Forelimb muscle (tissue), 1 donor: ENCODE results near the gene MROH2A. TPM values are rescaled to one million over a fixed set of nuclear protein-coding genes. Genes with fewer than 3 reads are reported as not detected.
"Not testable (repeated sequence)": the region's sequence is repeated elsewhere in the genome, so short reads cannot be mapped to it uniquely, and the experiment has no call there.

Experiments
- DNase-seq: peaks from one replicate; pipeline ENCODE4 v3.0.0-alpha.2; 2013; ENCODE audit warnings: low read depth
- polyA plus RNA-seq: library from polyadenylated mRNA; unstranded; fragments of 120-200 nt; gene quantifications from one replicate; pipeline ENCODE4 v1.2.1, GENCODE V29; 2013; ENCODE audit not compliant: insufficient read length

Gene MROH2A, protein sequence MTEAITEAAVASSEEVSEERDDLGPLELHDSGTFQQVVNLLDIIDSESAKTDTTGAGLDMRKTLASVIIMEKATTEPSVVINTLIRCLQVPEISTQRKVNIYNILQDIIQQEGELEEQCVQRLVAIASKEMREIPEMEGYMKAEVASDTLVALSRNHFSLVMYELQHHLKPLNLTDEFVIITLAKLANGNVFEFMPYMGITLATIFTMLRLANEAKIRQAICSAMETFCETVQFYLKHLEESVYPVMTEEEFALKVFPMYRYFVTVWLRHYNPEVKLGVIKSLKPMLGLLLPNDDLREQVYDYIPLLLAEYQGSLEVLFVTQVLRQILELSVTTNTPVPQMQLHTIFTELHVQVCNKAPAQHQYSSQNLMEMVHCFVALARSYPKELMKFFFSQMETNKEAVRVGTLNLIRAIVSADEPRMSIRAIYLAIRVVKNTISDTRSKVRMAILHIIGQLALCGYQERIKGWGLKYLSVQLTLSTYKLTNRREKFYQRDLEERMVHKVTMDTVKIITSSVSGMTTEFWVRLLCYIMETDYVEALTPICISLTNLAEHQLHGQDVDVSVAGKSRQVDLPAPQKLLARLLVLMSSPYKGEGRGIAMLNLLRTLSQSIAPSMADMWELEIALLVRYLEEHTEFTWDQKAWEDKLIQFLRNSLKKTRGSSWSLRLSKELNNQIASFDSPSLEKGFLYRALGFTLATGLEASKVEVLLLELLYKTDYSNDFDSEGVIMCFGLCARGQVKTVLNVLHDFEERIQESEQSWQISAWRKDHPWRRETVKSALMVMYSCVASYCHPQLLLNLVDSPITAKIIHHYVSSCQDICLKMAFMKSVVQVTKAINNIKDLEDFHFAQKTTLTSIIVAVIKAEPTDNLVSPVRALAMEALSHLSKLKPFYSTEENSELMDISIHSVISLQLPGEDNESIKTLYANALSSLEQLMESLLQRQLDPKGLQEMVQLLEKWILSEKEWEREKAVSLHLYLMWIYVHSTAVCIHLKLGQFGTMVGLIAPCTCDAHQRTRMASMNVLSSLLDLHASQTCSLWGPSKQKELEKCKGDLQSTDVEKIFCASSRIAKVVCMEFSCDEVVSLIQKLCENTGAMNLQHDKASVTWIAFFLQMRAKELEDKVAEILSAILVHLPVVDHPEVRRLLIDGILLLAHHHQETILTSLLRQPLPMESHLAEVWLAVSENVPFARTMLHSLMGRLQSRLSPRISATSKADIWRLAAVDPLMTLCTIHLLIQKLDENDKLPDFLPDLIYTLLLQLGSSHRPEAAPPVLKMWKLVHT (N-terminal part only)
- not detected for polyA plus RNA-seq

- no peak for DNase-seq
Observed at GRCh38 chr2:233778030-233778429, at the start of gene MROH2A. Gene MROH2A (plus strand): TSS chr2:233778330. CDS start chr2:233779359, 1,029 bp downstream.

DNA sequence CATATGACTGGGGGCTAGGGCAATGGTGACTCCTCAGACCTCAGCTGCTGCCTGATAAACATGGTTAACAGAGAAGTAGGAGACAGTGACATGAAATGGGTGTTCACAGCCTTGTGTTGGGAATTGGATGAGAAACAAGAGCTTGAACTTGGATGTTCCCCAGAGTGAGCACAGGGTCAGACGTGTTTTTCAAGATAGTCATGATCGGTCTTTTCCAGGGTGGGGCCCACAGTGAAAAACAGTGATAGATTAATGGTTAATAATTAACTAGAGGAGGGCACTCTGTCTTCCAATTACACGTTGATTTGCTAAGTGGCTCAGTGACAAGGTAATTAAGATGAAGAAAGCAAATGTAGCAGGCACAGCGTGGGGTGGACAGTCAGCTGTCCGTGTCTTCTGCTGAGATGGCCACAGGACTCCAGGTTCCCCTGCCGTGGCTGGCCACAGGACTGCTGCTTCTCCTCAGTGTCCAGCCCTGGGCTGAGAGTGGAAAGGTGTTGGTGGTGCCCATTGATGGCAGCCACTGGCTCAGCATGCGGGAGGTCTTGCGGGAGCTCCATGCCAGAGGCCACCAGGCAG is 49.3 kb upstream of the MROH2A start, which contains the start of gene UGT1A3:
UGT1A3 (plus strand) TSS at position 320 of the 579 bp plus-strand sequence; CDS start at position 405, 85 bp downstream.
- no peak for DNase-seq

DNA sequence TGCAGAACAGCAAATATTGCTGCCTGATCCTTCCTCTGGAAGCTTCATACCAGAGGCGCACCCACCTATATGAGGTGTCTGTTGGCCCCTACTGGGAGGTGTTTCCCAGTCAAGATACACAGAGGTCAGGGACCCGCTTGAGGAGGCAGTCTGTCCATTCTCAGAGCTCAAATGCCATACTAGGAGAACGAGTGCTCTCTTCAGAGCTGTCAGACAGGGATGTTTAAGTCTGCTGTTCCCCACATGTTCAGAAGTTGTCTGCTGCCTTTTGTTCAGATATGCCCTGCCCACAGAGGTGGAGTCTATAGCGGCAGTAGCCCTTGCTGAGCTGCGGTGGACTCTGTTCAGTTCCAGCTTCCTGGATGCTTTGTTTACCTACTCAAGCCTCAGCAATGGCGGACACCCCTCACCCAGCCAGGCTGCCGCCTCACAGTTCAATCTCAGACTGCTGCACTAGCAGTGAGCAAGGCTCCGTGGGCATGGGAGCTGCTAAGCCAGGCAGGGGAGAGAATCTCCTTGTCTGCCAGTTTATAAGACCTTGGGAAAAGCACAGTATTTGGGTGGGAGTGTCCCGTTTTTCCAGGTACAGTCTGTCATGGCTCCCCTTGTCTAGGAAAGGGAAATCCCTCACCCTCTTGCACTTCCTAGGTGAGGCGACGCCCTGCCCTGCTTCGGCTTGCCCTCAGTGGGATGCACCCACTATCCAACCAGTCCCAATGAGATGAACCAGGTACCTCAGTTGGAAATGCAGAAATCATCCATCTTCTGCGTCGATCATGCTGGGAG is 41.1 kb upstream of the MROH2A start:
- DNase-seq = not testable (repeated sequence)

GRCh38 chr2:233740870-233741269 is 37.3 kb upstream of the MROH2A start:
- DNase-seq = no peak

- DNase-seq = no peak
Observed at GRCh38 chr2:233743464-233744259, 34.5 kb upstream of the MROH2A start.

GRCh38 chr2:233745073-233745755 is 32.9 kb upstream of the MROH2A start:
- DNase-seq = no peak

DNA sequence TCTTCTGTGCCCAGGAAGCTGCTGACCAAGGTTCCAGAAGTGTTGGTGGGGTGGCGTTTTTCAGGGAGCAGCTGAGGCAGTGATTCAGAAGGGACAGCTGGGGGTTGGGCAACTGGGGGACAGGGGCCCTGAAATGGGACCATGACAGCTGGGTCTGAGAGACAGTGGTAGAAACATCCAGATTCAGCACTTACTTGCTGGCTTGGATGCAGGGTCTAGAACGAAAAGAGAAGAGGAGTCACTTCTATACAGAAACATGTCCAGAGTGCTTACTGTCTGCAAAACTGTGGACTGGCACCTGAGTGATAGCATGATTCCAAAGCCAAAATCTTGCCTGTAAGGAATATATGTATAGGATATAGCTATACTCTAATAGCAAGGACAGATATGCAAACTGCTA is 32.3 kb upstream of the MROH2A start:
- DNase-seq = not testable (repeated sequence)

DNA sequence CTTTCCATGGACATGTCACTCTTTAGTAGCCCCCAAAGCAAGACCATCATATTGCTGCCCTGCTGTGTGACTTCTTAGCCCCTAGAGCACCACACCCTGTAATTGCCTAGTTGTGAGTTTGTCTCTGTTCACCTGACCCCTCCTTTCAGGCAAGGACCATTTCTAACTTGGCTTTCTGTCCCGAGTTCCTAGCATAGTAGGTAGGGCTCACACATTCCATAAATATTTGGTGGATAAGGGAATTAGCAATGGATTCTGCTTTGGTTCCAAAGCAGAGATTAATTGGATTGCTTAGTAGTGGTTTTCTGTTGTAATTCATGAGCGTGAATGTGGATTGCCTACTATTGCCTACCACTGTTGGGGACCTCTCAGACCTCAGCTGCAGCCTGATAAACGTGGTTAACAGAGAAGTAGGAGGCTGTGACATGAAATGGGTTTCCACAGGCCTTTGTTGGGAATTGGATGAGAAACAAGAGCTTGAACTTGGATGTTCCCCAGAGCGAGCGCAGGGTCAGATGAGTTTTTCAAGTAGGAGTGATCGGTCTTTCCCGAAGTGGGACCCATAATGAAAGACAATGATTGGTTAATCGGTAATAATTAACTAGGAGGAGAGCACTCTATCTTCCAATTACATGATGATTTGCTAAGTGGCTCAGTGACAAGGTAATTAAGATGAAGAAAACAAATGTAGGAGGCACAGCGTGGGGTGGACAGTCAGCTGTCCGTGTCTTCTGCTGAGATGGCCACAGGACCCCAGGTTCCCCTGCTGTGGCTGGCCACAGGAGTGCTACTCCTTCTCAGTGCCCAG is 31.5 kb upstream of the MROH2A start:
- no peak for DNase-seq

GRCh38 chr2:233747283-233747544 is 30.9 kb upstream of the MROH2A start:
- DNase-seq = no peak

DNA sequence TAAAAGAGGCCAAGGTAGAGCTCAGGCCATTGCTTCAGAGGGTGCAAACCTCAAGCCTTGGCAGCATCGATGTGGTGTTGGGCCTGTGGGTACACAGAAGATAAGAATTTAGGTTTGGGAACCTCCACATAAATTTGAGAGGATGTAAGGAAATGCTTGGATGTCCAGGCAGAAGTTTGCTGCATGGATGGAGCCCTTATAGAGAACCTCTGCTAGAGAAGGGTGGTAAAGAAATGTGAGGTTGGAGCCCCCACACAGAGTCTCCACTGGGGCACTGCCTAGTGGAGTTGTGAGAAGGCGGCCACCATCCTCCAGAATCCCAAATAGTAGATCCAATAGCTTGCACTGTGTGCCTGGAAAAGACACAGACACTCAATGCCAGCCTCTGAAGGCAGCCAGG is 27.4 kb upstream of the MROH2A start:
- not testable (repeated sequence) for DNase-seq

- not testable (repeated sequence) for DNase-seq
Observed at GRCh38 chr2:233751212-233752009, 26.7 kb upstream of the MROH2A start.

GRCh38 chr2:233754872-233755611 is 23.1 kb upstream of the MROH2A start:
- DNase-seq = no peak

DNA sequence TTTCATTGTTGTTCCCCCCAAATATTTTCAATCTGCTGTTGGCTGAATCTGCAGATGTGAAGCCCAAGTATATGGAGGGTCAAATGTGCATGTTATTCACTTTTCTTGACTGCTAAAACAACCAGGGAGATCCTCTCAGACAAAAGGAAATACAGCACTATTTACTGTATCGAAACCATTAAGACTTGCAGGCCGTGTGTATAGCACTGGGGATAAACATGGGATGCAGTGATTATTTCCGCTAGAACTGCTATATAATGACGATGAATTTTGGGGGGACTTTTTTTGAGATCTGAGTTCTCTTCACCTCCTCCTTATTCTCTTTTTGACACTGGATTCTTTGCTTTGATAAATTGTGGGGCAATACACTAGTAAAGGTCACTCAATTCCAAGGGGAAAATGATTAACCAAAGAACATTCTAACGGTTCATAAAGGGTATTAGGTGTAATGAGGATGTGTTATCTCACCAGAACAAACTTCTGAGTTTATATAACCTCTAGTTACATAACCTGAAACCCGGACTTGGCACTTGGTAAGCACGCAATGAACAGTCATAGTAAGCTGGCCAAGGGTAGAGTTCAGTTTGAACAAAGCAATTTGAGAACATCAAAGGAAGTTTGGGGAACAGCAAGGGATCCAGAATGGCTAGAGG is 21.6 kb upstream of the MROH2A start:
- DNase-seq = no peak

DNA sequence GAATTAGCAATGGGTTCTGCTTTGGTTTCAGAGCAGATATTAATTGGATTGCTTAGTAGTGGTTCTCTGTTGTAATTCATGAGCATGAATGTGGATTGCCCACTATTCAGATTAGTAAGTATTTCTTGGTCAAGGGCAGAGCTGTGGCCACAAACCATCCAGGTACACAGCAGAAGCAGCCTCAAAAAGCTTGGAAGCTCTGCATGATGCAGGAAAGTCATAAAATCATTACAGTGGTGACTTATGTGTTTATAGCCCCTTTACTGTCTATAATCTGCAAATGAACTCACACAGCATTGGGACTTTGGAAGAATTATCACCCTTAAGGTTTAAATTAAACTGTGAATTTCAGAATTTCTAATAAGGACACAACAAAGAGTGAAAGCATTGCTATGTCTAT is 20.0 kb upstream of the MROH2A start:
- DNase-seq = no peak

DNA sequence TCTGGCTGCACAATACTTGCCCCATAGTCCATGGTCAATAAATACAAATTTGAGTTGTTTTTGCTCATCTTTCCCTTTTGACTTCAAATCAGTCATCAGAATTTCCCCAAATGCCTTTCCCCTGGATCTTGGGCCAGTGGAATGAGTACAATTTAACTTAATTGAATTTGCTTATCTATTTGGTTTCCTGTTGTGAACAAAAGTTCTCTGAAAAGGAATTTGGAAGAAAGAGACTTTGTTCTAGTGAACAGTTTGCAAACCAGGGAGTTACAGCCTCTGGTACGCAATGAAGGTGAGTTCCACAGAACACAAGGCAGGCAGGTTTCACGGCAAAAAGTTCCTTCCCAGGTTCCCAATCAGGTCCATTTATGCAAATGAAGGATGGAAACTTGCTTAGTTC is 19.3 kb upstream of the MROH2A start:
- DNase-seq = no peak

- DNase-seq = no peak
Observed at GRCh38 chr2:233760043-233760442, 18.1 kb upstream of the MROH2A start, which contains the start of gene UGT1A1. Gene UGT1A1 (plus strand): TSS chr2:233760270. CDS start chr2:233760288, 18 bp downstream.
